K562 (cell line): ENCODE results near the gene KSR2. TPM values are rescaled to one million over a fixed set of nuclear protein-coding genes. Genes with fewer than 3 reads are reported as not detected.

Experiments used
- ARNT ChIP-seq, 2 experiments: fragments of 450-650 bp; IDR thresholded peaks; 2 replicates each; pipeline ENCODE4 v1.6.1; 2016; ENCODE audit warnings: mild to moderate bottlenecking in 1 of 2
- BRCA1 ChIP-seq, 2 experiments: fragments of 450-650 bp in 1 of 2; sonication (generic) in 1 of 2; formaldehyde crosslinking in 1 of 2; IDR thresholded peaks; 2 replicates each; pipeline versions ENCODE4 v1.5.0 to v1.6.1; 2017 to 2020; ENCODE audit warnings: mild to moderate bottlenecking in 1 of 2, missing genetic modification reagents in 1 of 2
- FOXJ2 ChIP-seq: fragments of 200-800 bp; sonication (Bioruptor generic); IDR thresholded peaks from 2 replicates; pipeline ENCODE4 v1.6.1; 2016; ENCODE audit warnings: missing genetic modification characterization, missing compliant biosample characterization
- PTRF ChIP-seq: fragments of 450-650 bp; IDR thresholded peaks from 2 replicates; pipeline ENCODE4 v1.6.1; 2016; ENCODE audit warnings: mild to moderate bottlenecking, missing genetic modification characterization, missing compliant biosample characterization
- TAF1 ChIP-seq: IDR thresholded peaks from 2 replicates; pipeline ENCODE4 v1.6.1; 2011; ENCODE audit warnings: mild to moderate bottlenecking, low read length, moderate library complexity; ENCODE audit not compliant: insufficient read depth, control insufficient read depth, severe bottlenecking; ENCODE audit errors: extremely low read depth
- ZNF407 ChIP-seq: fragments of 450-650 bp; IDR thresholded peaks from 2 replicates; pipeline ENCODE4 v1.6.1; 2016; ENCODE audit warnings: low read depth
- polyA plus RNA-seq, 8 experiments: library from polyadenylated mRNA; depleted of rRNA in 4 of 8; stranded (reverse) in 5 of 8; unstranded in 3 of 8; fragments of >200 nt; fragmentation: Nextera tagmentation in 2 of 8; fragmentation: Illumina TruSeq in 1 of 8; extraction: Ambion mirVana in 2 of 8; extraction: Trizol in 1 of 8; gene quantifications; 2 replicates each; pipeline versions ENCODE4 v1.2.1 to v1.2.3, GENCODE V29; 2011 to 2014; ENCODE audit warnings: inconsistent platforms in 1 of 8, missing spikeins in 1 of 8
- total RNA-seq, 7 experiments: library from RNA; depleted of rRNA in 6 of 7; stranded (reverse); fragments of >200 nt in 6 of 7; fragmentation: Illumina TruSeq in 2 of 7; extraction: Trizol in 2 of 7; gene quantifications; 2 replicates each; pipeline versions ENCODE4 v1.2.1 to v1.2.3, GENCODE V29; 2011 to 2021; ENCODE audit warnings: low replicate concordance in 1 of 7
- TF ChIP-seq, protein P1 (sequence below): IDR thresholded peaks from 2 replicates; pipeline ENCODE4 v1.6.1; 2011; ENCODE audit warnings: borderline replicate concordance, low read depth, mild to moderate bottlenecking, moderate library complexity, low read length; ENCODE audit not compliant: insufficient read depth, poor library complexity, severe bottlenecking

KSR2 gene
- total and polyA plus RNA-seq, 9 of the 15 experiments (the other 6 are each of a cell fraction or from before 2014, with no cell fraction given): not detected

DNA sequence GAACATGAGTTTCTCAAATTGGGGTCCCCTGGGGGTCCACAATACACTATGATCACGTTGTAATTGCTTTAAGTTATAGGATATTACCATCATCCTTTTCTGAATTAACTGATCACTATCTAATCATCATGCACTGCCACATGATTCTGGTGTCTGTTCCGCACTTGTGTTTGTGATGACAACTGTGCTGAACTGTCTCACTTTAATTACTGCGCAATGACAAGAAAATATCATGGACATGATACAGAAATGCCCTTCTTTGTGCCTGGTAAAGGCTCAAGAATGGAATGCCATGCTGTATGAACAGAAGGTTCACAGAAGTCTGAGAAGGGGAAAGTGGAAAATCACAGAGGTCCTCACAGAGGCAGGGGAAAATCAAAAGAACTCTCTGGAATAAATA lies 541.6 kb downstream of the KSR2 start (continued):
- TF ChIP-seq ZNF407 (no peak), TAF1 (no peak), PTRF (no peak), FOXJ2 (tag) (no peak), ARNT (IDR thresholded peaks at IDR 0.05) (no peak), BRCA1 (IDR thresholded peaks at IDR 0.05) (no peak), BRCA1 (CRISPR knock-in tag; IDR thresholded peaks at IDR 0.05) (no peak)
- TF ChIP-seq, protein P1, sequence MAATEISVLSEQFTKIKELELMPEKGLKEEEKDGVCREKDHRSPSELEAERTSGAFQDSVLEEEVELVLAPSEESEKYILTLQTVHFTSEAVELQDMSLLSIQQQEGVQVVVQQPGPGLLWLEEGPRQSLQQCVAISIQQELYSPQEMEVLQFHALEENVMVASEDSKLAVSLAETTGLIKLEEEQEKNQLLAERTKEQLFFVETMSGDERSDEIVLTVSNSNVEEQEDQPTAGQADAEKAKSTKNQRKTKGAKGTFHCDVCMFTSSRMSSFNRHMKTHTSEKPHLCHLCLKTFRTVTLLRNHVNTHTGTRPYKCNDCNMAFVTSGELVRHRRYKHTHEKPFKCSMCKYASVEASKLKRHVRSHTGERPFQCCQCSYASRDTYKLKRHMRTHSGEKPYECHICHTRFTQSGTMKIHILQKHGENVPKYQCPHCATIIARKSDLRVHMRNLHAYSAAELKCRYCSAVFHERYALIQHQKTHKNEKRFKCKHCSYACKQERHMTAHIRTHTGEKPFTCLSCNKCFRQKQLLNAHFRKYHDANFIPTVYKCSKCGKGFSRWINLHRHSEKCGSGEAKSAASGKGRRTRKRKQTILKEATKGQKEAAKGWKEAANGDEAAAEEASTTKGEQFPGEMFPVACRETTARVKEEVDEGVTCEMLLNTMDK: no peak
